CD4-positive, CD25-positive, alpha-beta regulatory T cell (primary cell): Measurements from ENCODE around the gene CTAGE4. TPM values are rescaled to one million over a fixed set of nuclear protein-coding genes. Genes with fewer than 3 reads are reported as not detected.
"Not testable (repeated sequence)": the region's sequence is repeated elsewhere in the genome, so short reads cannot be mapped to it uniquely, and the experiment has no call there.

Experiments
- ATAC-seq, 2 donors: fragments of 150-1000 bp; cut with Tn5 transposase; one replicate each; pipeline ENCODE4 v1.10.0; 2021; ENCODE audit warnings: low read depth in 2 of 2, moderate number of reproducible peaks in 2 of 2, moderate library complexity in 1 of 2
- DNase-seq, 3 donors: peaks; one replicate each; pipeline versions ENCODE4 v3.0.0 to v3.0.0-alpha.2; 2012 to 2022; ENCODE audit warnings: mixed read lengths in 1 of 3
- H3K27ac ChIP-seq: one replicate; pipeline ENCODE4 v1.7.0; 2013; ENCODE audit warnings: mild to moderate bottlenecking, low read length; ENCODE audit not compliant: insufficient read depth, poor library complexity, severe bottlenecking
- H3K27me3 ChIP-seq: one replicate; pipeline ENCODE4 v1.7.0; 2013; ENCODE audit warnings: low read length; ENCODE audit not compliant: control insufficient read depth, insufficient read depth
- H3K36me3 ChIP-seq: one replicate; pipeline ENCODE4 v1.7.0; 2013; ENCODE audit warnings: mild to moderate bottlenecking, low read length, moderate library complexity; ENCODE audit not compliant: control insufficient read depth, insufficient read depth
- H3K4me1 ChIP-seq: 2 replicates; pipeline ENCODE4 v1.7.0; 2013; ENCODE audit warnings: mild to moderate bottlenecking, low read length; ENCODE audit not compliant: insufficient read depth, control insufficient read depth, poor library complexity, severe bottlenecking
- H3K4me3 ChIP-seq: one replicate; pipeline ENCODE4 v1.7.0; 2013; ENCODE audit warnings: low read depth, mild to moderate bottlenecking, low read length, moderate library complexity
- H3K9me3 ChIP-seq, 2 experiments: 1 replicate in 1 of 2; 2 replicates in 1 of 2; pipeline ENCODE4 v1.7.0; 2013; ENCODE audit warnings: low read length in 2 of 2, mild to moderate bottlenecking in 1 of 2, moderate library complexity in 1 of 2; ENCODE audit not compliant: control insufficient read depth in 2 of 2
- H3K27ac Mint-ChIP-seq, 3 donors: one replicate each; pipeline ENCODE4 v1.8.0; 2020 to 2022; ENCODE audit warnings: mild to moderate bottlenecking in 3 of 3, mixed read lengths in 3 of 3, moderate library complexity in 2 of 3
- H3K27me3 Mint-ChIP-seq: one replicate; pipeline ENCODE4 v1.8.0; 2022; ENCODE audit warnings: mild to moderate bottlenecking, mixed read lengths
- H3K36me3 Mint-ChIP-seq: one replicate; pipeline ENCODE4 v1.8.0; 2020; ENCODE audit warnings: mixed read lengths
- H3K4me1 Mint-ChIP-seq, 4 donors: one replicate each; pipeline ENCODE4 v1.8.0; 2020 to 2022; ENCODE audit warnings: mixed read lengths in 4 of 4, mild to moderate bottlenecking in 1 of 4
- H3K4me3 Mint-ChIP-seq, 4 donors: one replicate each; pipeline ENCODE4 v1.8.0; 2020 to 2022; ENCODE audit warnings: mild to moderate bottlenecking in 4 of 4, mixed read lengths in 4 of 4, moderate library complexity in 3 of 4
- H3K9me3 Mint-ChIP-seq, 7 donors: one replicate each; pipeline ENCODE4 v1.8.0; 2020 to 2022; ENCODE audit warnings: mixed read lengths in 7 of 7, mild to moderate bottlenecking in 3 of 7, moderate library complexity in 2 of 7
- polyA plus RNA-seq, 4 donors: library from polyadenylated mRNA; unstranded; fragments of 300-500 nt; fragmentation: Illumina TruSeq; gene quantifications; one replicate each; pipeline ENCODE4 v1.2.3, GENCODE V29; 2021
- total RNA-seq: library from RNA; stranded (reverse); gene quantifications from one replicate; pipeline ENCODE4 v1.2.3, GENCODE V29; 2022

Gene CTAGE4
- total and polyA plus RNA-seq, 5 donors from 2014 or later = 0.29 to 3.8 TPM; not detected in 3

DNA sequence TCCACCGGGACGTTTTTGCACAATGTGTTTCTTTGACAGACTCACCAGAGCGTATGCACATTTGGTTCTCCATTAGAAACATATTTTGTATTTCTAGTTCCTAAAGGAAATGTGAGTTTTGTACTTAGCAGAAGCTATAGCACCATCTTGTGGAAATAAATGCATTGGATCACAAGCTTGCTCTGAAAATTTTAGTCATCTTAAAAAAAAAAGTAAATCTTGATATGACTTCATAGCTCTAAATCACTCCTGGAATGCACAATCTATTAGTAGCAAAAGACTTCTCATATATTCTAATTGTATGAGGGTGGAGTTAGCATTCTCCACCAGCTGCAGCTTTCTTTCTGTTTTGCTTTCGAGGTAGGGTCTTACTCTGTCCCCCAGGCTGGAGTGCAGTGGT, 35.9 kb downstream of the CTAGE4 start:
- not testable (repeated sequence) for H3K4me1 Mint-ChIP-seq, H3K36me3 Mint-ChIP-seq, H3K36me3 ChIP-seq, H3K9me3 ChIP-seq, DNase-seq, H3K4me3 ChIP-seq, H3K27ac ChIP-seq, H3K9me3 Mint-ChIP-seq, H3K27me3 Mint-ChIP-seq, H3K27me3 ChIP-seq, ATAC-seq, H3K27ac Mint-ChIP-seq, H3K4me3 Mint-ChIP-seq, H3K4me1 ChIP-seq

DNA sequence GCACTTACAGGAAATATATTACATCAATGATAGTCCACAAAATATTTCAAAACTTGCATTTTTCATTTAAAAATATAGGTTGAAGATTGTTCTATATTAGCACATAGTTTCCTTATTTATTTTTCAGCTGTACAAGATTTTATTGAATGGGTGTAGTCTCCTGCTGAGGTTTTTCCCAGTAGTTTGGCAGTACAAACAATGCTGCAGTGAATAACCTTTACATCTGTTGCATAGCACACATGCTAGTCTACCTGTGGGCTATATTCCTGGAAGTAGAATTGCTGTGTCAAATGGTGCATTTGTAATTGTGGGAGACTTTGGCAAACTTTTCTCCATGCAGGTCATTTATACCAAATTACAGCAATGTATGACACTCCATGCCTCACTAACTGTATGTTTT, 37.3 kb downstream of the CTAGE4 start:
- not testable (repeated sequence) for H3K27ac ChIP-seq, H3K36me3 Mint-ChIP-seq, H3K4me1 ChIP-seq, H3K27ac Mint-ChIP-seq, H3K36me3 ChIP-seq, H3K27me3 ChIP-seq, DNase-seq, H3K9me3 ChIP-seq, H3K4me3 Mint-ChIP-seq, H3K9me3 Mint-ChIP-seq, H3K4me3 ChIP-seq, H3K27me3 Mint-ChIP-seq, H3K4me1 Mint-ChIP-seq, ATAC-seq

DNA sequence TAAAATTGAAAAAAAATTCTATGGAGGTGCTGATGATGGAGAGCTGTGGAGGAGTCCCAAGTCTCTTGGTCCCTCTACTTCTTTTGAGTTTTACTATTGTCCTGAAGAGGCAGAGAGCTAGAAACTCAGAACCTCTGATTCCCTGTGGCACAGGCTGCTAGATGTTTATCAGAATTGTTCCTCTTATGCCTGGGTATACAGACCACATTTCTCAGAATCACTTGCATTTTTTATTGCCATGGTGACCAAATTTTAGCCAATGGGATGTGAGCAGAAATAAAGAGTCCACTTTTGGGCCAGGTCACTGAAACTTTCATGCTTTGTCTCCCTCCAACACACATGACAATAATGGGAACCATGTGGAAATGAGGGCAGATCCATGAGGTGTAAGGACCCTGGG, 40.4 kb downstream of the CTAGE4 start:
- H3K4me3 Mint-ChIP-seq, H3K9me3 ChIP-seq, ATAC-seq, H3K27me3 ChIP-seq, H3K9me3 Mint-ChIP-seq, H3K4me1 Mint-ChIP-seq, H3K27me3 Mint-ChIP-seq, H3K36me3 ChIP-seq, DNase-seq, H3K4me3 ChIP-seq, H3K4me1 ChIP-seq, H3K36me3 Mint-ChIP-seq, H3K27ac ChIP-seq, H3K27ac Mint-ChIP-seq: not testable (repeated sequence)

DNA sequence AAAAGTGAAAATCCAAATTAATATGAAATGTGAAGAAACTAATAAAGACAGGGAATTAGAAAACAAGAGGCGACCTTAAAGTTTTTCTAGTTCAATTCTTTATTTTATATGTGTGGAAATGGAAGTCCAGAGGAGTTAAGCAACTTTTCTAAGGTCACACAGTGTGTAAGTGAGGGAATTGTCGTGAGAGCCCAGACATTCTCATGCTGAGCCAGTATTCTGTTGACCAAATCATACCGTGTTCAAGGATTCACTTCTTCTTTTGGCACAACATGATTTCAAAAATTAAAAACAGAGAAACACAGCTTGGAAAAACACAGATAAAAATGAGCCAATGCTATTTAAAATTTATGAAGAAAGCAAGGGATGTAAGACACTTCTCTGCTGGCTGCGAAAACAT, 43.6 kb downstream of the CTAGE4 start:
- H3K27ac ChIP-seq, H3K27ac Mint-ChIP-seq, H3K4me1 Mint-ChIP-seq, H3K27me3 Mint-ChIP-seq, H3K27me3 ChIP-seq, H3K9me3 Mint-ChIP-seq, H3K36me3 Mint-ChIP-seq, ATAC-seq, H3K4me3 Mint-ChIP-seq, H3K36me3 ChIP-seq, DNase-seq, H3K4me1 ChIP-seq, H3K9me3 ChIP-seq, H3K4me3 ChIP-seq: not testable (repeated sequence)

DNA sequence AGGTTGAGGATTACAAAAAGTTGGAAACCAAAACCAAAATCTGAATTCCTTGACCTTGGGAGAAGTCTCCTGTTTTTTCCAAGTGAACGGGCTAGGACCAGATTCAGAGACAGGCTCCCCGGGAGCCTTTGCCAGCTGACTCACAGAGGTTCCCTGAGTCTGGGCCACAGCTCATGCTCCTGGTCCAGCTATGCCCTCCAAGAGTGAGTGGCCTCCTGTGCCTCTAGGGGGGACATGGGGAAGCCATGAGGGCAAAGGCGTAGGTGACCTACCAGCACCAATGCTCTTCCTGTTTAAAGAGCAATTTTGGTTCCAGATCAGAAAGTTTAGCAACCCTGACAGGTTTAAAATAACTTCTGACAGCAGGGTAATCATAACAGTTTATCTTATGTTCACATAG, 45.5 kb downstream of the CTAGE4 start:
- ATAC-seq, H3K36me3 Mint-ChIP-seq, H3K4me3 ChIP-seq, H3K9me3 Mint-ChIP-seq, H3K27me3 Mint-ChIP-seq, H3K36me3 ChIP-seq, H3K27ac ChIP-seq, H3K4me1 ChIP-seq, H3K4me1 Mint-ChIP-seq, H3K27me3 ChIP-seq, H3K27ac Mint-ChIP-seq, H3K9me3 ChIP-seq, H3K4me3 Mint-ChIP-seq, DNase-seq: not testable (repeated sequence)

DNA sequence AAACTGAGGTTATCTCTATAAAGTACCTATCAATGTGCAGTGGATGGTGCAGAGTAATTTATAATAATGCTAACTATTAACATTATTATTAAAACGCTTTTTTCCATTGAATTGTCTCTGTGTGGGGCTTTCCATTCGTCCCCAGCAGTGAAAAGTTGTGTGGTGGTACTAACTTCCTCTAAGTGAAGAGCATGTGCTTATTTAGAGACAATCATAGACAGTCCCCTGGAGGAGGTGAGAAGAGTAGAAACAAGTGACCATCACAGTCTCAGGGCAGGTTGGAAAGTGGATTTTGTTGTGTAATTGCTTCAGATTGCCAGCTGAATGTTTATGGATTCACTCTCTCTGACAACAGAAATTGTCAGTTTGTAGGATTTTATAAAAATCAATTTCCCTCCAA, 47.8 kb downstream of the CTAGE4 start:
- not testable (repeated sequence) for H3K9me3 Mint-ChIP-seq, H3K36me3 ChIP-seq, H3K27ac ChIP-seq, H3K27me3 Mint-ChIP-seq, H3K4me1 Mint-ChIP-seq, DNase-seq, ATAC-seq, H3K27me3 ChIP-seq, H3K9me3 ChIP-seq, H3K4me3 Mint-ChIP-seq, H3K4me3 ChIP-seq, H3K36me3 Mint-ChIP-seq, H3K4me1 ChIP-seq, H3K27ac Mint-ChIP-seq

DNA sequence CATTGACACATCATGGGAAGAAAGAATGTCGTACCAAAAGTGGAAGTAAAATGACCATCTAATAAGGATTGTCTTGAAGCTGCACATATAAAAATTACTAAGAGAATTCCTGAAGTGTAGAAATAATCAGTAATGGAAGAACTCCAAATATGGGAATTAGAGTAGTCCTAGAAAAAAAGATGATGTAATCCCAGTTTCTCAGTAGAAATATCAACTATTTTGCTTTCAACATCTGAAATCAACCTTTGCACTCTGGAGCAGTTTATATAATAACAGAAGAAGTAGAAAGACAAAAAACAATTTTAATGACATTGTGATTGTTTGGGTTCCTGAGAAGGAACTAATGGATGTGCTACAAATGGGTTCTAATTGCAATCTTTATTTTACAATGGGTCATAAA, 49.8 kb downstream of the CTAGE4 start:
- not testable (repeated sequence) for H3K4me1 ChIP-seq, DNase-seq, H3K4me1 Mint-ChIP-seq, H3K9me3 Mint-ChIP-seq, H3K9me3 ChIP-seq, ATAC-seq, H3K4me3 ChIP-seq, H3K27ac Mint-ChIP-seq, H3K27ac ChIP-seq, H3K36me3 Mint-ChIP-seq, H3K27me3 ChIP-seq, H3K4me3 Mint-ChIP-seq, H3K27me3 Mint-ChIP-seq, H3K36me3 ChIP-seq
